Liver (tissue), 9 donors: ENCODE data around the gene EBPL. TPM values are rescaled to one million over a fixed set of nuclear protein-coding genes. Genes with fewer than 3 reads are reported as not detected.

Experiments
- DNase-seq: peaks from one replicate; pipeline ENCODE4 v3.0.0-alpha.2; 2017; ENCODE audit warnings: low spot score
- H3K27ac ChIP-seq, 2 donors: one replicate each; pipeline ENCODE4 v1.7.0; 2013; ENCODE audit warnings: inconsistent platforms in 2 of 2, low read length in 2 of 2, control low read depth in 1 of 2, low read depth in 1 of 2, mild to moderate bottlenecking in 1 of 2
- H3K27me3 ChIP-seq, 4 donors: one replicate each; pipeline versions ENCODE4 v1.6.1 to v1.7.0; 2013; ENCODE audit warnings: low read length in 3 of 4, inconsistent platforms in 1 of 4, mild to moderate bottlenecking in 1 of 4, moderate library complexity in 1 of 4; ENCODE audit not compliant: control insufficient read depth in 4 of 4, insufficient read depth in 4 of 4
- H3K36me3 ChIP-seq, 4 donors: one replicate each; pipeline versions ENCODE4 v1.6.1 to v1.7.0; 2013; ENCODE audit warnings: low read length in 3 of 4, mild to moderate bottlenecking in 3 of 4, low read depth in 1 of 4, moderate library complexity in 1 of 4; ENCODE audit not compliant: control insufficient read depth in 4 of 4, insufficient read depth in 3 of 4
- H3K4me1 ChIP-seq, 4 donors: one replicate each; pipeline versions ENCODE4 v1.6.1 to v1.7.0; 2013; ENCODE audit warnings: low read length in 3 of 4, mild to moderate bottlenecking in 3 of 4, moderate library complexity in 1 of 4; ENCODE audit not compliant: control insufficient read depth in 4 of 4, insufficient read depth in 4 of 4
- H3K4me3 ChIP-seq, 3 donors: one replicate each; pipeline versions ENCODE4 v1.6.1 to v1.7.0; 2013; ENCODE audit warnings: low read length in 3 of 3, control low read depth in 1 of 3, low read depth in 1 of 3, mild to moderate bottlenecking in 1 of 3
- H3K9ac ChIP-seq, 2 donors: one replicate each; pipeline ENCODE4 v1.7.0; 2013; ENCODE audit warnings: low read length in 2 of 2, mild to moderate bottlenecking in 2 of 2, moderate library complexity in 2 of 2, control low read depth in 1 of 2, low read depth in 1 of 2
- H3K9me3 ChIP-seq, 4 donors: one replicate each; pipeline versions ENCODE4 v1.6.1 to v1.7.0; 2013; ENCODE audit warnings: low read length in 3 of 4; ENCODE audit not compliant: control insufficient read depth in 4 of 4
- CTCF ChIP-seq: fragments of 150-350 bp; IDR thresholded peaks from 2 replicates; pipeline ENCODE4 v1.5.1; 2017; ENCODE audit warnings: improper control_type of control experiment, low read depth, low read length; ENCODE audit not compliant: missing input control
- EGR1 ChIP-seq, 2 donors: IDR thresholded peaks; 2 replicates each; pipeline ENCODE4 v1.6.1; 2016 to 2018; ENCODE audit warnings: antibody characterized with exemption in 2 of 2, low read depth in 2 of 2
- FOXA1 ChIP-seq: IDR thresholded peaks from 2 replicates; pipeline ENCODE4 v1.6.1; 2016; ENCODE audit warnings: antibody characterized with exemption
- FOXA2 ChIP-seq: IDR thresholded peaks from 2 replicates; pipeline ENCODE4 v1.6.1; 2016; ENCODE audit warnings: antibody characterized with exemption
- GABPA ChIP-seq, 2 donors: IDR thresholded peaks in 1 of 2; conservative IDR thresholded peaks in 1 of 2; 2 replicates each; pipeline ENCODE4 v1.6.1; 2016; ENCODE audit warnings: antibody characterized with exemption in 2 of 2, mild to moderate bottlenecking in 1 of 2, moderate library complexity in 1 of 2
- HNF4A ChIP-seq, 2 donors: conservative IDR thresholded peaks; 2 replicates each; pipeline ENCODE4 v1.6.1; 2016; ENCODE audit warnings: antibody characterized with exemption in 2 of 2, mild to moderate bottlenecking in 2 of 2
- HNF4G ChIP-seq: IDR thresholded peaks from 2 replicates; pipeline ENCODE4 v1.6.1; 2016; ENCODE audit warnings: antibody characterized with exemption
- JUND ChIP-seq, 2 donors: IDR thresholded peaks; 2 replicates each; pipeline ENCODE4 v1.6.1; 2016; ENCODE audit warnings: antibody characterized with exemption in 2 of 2
- NR2F2 ChIP-seq: IDR thresholded peaks from 2 replicates; pipeline ENCODE4 v1.6.1; 2016; ENCODE audit warnings: antibody characterized with exemption
- RAD21 ChIP-seq, 2 donors: IDR thresholded peaks; 2 replicates each; pipeline ENCODE4 v1.6.1; 2016; ENCODE audit warnings: antibody characterized with exemption in 2 of 2, mild to moderate bottlenecking in 2 of 2
- REST ChIP-seq: IDR thresholded peaks from 2 replicates; pipeline ENCODE4 v1.6.1; 2016; ENCODE audit warnings: antibody characterized with exemption, mild to moderate bottlenecking
- RXRA ChIP-seq, 2 donors: IDR thresholded peaks; 2 replicates each; pipeline ENCODE4 v1.6.1; 2017 to 2018; ENCODE audit warnings: antibody characterized with exemption in 2 of 2, mild to moderate bottlenecking in 1 of 2
- SP1 ChIP-seq: IDR thresholded peaks from 2 replicates; pipeline ENCODE4 v1.6.1; 2018; ENCODE audit warnings: antibody characterized with exemption, mild to moderate bottlenecking
- TAF1 ChIP-seq: conservative IDR thresholded peaks from 2 replicates; pipeline ENCODE4 v1.6.1; 2016; ENCODE audit warnings: antibody characterized with exemption, mild to moderate bottlenecking
- YY1 ChIP-seq: IDR thresholded peaks from 2 replicates; pipeline ENCODE4 v1.6.1; 2016; ENCODE audit warnings: antibody characterized with exemption, mild to moderate bottlenecking
- WGBS: extraction: QIAGEN DNeasy Blood & Tissue Kit; methylation state at CpG from one replicate; pipeline ENCODE4 v1.1.7; 2013; 5-methylcytosine and 5-hydroxymethylcytosine counted together
- polyA plus RNA-seq, 2 donors: library from polyadenylated mRNA; stranded (reverse) in 1 of 2; unstranded in 1 of 2; fragments of 200-250 nt in 1 of 2; fragments of >200 nt in 1 of 2; fragmentation: Nextera tagmentation in 1 of 2; extraction: Ambion mirVana in 1 of 2; gene quantifications; one replicate each; pipeline versions ENCODE4 v1.2.1 to v1.2.3, GENCODE V29; 2013 to 2015
- total RNA-seq, 2 donors: library from RNA; depleted of rRNA; stranded (reverse); fragments of >200 nt; gene quantifications; one replicate each; pipeline ENCODE4 v1.2.3, GENCODE V29; 2014
- TF ChIP-seq, protein P1 (sequence below): IDR thresholded peaks from 2 replicates; pipeline ENCODE4 v1.6.1; 2016; ENCODE audit warnings: antibody characterized with exemption
- TF ChIP-seq, protein P2 (sequence below): IDR thresholded peaks from 2 replicates; pipeline ENCODE4 v1.6.1; 2016; ENCODE audit warnings: antibody characterized with exemption
- donor health status: healthy.
- donor health status: healthy.
- donor health status: healthy.
- donor health status: healthy.
- donor health status: healthy.

Gene EBPL
- total and polyA plus RNA-seq, 4 donors: 44.3 to 122 (median 50.7) TPM

DNA sequence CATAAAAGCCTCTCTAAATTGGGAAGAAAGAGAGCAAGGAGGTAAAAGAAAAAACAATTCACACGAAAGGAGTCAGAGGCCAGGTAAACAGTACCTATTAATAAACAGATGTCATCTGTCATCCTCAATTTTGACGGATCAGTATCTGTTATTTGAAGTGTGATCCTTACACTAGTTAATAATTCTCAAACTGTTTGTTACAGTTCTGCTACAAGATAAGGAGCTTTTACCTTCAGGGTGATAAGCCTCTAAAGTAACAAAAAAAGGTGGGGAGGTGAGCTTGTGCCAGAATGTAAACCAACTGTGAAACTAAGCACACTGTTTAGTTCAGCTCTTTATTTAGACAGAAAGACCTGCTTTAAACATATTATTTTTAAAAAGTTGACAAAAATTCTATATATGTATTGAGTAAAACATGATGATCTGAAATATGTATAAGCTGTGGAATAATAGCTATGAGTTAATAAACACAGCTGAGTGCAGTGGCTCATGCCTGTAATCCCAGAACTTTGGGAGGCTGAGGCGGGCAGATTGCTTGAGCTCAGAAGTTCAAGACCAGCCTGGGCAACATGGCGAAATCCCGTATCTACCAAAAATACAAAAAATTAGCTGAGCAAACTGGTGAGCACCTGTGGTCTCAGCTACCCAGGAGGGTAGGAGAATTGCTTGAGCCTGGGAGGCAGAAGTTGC, 48.4 kb upstream of the EBPL start:
- H3K9me3 ChIP-seq: no peaks in the 10 kb centered on the region
- H3K4me1 ChIP-seq: peaks cover 0 to 15% (median 1%) of the 10 kb centered on the region in 4 donors
- H3K27ac ChIP-seq: no peak overlapping the region
- TF ChIP-seq CTCF: no peak
- TF ChIP-seq RXRA (IDR thresholded peaks at IDR 0.05): no peak
- no peak for TF ChIP-seq SP1
- no peak for TF ChIP-seq JUND (IDR thresholded peaks at IDR 0.05)
- no peaks in the 10 kb centered on the region for H3K27me3 ChIP-seq
- no peak for DNase-seq
- WGBS: 68% methylated on average over 5 of the region's 5 CpGs
- H3K4me3 ChIP-seq: no peak overlapping the region
- H3K9ac ChIP-seq: no peak overlapping the region
- no peaks in the 10 kb centered on the region for H3K36me3 ChIP-seq

DNA sequence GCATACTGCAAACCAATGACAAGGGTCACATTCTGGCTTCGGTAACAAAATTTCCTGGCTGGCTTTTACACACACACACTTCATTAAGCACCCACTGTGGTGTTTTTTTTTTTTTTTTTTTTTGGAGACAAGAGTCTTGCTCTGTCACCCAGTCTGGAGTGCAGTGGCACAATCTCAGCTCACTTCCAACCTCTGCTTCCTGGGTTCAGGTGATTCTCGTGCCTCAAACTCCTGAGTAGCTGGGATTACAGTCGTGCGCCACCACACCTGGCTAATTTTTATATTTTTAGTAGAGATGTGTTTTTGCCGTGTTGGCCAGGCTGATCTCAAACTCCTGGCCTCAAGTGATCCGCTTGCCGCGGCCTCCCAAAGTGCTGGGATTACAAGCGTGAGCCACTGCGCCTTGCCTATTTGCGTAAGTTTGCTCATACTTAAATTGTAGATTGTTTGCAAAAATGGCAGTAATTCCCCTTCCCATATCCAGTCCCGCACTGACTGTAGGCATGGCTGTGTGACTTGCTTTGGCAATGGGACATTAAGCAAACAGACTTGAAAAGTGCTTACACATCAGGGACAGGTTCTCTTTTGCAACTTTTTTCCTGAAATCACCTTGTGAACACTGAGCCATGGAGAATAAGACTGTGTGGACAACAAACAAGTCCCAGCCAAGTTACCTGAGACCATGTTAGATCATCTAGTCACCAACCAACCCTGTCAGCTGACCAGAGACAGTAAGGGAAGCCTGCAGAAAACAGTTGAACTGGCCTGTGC, 42.1 kb upstream of the EBPL start:
- TF ChIP-seq RXRA (IDR thresholded peaks at IDR 0.05) (peak; percentile 54 to 56), REST (no peak), JUND (IDR thresholded peaks at IDR 0.05) (peak; percentile 28 to 53), EGR1 (IDR thresholded peaks at IDR 0.05; ENCODE audit: low read depth in 2 of 2) (no peak), HNF4A (conservative IDR thresholded peaks at IDR 0.05) (peak; percentile 48 to 56), NR2F2 (no peak), TAF1 (no peak), FOXA2 (no peak), HNF4G (no peak), CTCF (no peak), YY1 (peak; percentile 81), FOXA1 (no peak), GABPA (IDR thresholded peaks at IDR 0.05 in 1 of 2, conservative IDR thresholded peaks at IDR 0.05 in 1 of 2) (no peak), RAD21 (IDR thresholded peaks at IDR 0.05) (peak in 1 of 2 donors; percentile 50), SP1 (peak; percentile 49)
- TF ChIP-seq, protein P1, sequence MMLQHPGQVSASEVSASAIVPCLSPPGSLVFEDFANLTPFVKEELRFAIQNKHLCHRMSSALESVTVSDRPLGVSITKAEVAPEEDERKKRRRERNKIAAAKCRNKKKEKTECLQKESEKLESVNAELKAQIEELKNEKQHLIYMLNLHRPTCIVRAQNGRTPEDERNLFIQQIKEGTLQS: no peak
- TF ChIP-seq, protein P2, sequence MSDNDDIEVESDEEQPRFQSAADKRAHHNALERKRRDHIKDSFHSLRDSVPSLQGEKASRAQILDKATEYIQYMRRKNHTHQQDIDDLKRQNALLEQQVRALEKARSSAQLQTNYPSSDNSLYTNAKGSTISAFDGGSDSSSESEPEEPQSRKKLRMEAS: peak; percentile 34
- no peak for DNase-seq
- Histone ChIP-seq H3K36me3 (peaks cover 0 to 5% (median under 1%) of the 10 kb centered on the region in 4 donors), H3K27ac (peak overlapping the region; percentile 73 to 80), H3K9me3 (no peaks in the 10 kb centered on the region), H3K4me3 (no peak overlapping the region), H3K9ac (peak overlapping the region in 1 of 2 donors; percentile 21), H3K4me1 (peaks cover 0 to 19% (median 6%) of the 10 kb centered on the region in 4 donors), H3K27me3 (no peaks in the 10 kb centered on the region)
- WGBS: 42% methylated on average over 12 of the region's 12 CpGs
